ENCODE data around the gene TMEM163. TPM values are rescaled to one million over a fixed set of nuclear protein-coding genes. Genes with fewer than 3 reads are reported as not detected.

TMEM163 gene
- polyA plus RNA-seq, 6 donors from 2014 or later, result 0.33 to 1.0 (median 0.47) TPM

GRCh38 chr2:134718023-134718816 lies 580 bp downstream of the TMEM163 start:
- peak; percentile 34 to 43 for ATAC-seq (ENCODE audit: low read depth in 2 of 2)
- H3K4me3 Mint-ChIP-seq, result peak overlapping the region; percentile 79 to 92 (median 86)
- H3K9me3 Mint-ChIP-seq, result peaks cover 0 to 2% (median 0%) of the 10 kb centered on the region in 7 donors
- peaks cover 68 to 79% (median 72%) of the 10 kb centered on the region in 3 donors for H3K27me3 Mint-ChIP-seq
- H3K36me3 Mint-ChIP-seq, result no peaks in the 10 kb centered on the region
- DNase-seq, result peak; percentile 25
- peak overlapping the region in 2 of 6 donors; percentile 45 to 86 for H3K27ac Mint-ChIP-seq
- H3K4me1 Mint-ChIP-seq, result peaks cover 23 to 29% (median 27%) of the 10 kb centered on the region in 3 donors

GRCh38 chr2:134717286-134718022 lies 1.3 kb downstream of the TMEM163 start:
- peaks cover 31 to 36% (median 33%) of the 10 kb centered on the region in 3 donors for H3K4me1 Mint-ChIP-seq
- H3K27ac Mint-ChIP-seq, result peak overlapping the region in 3 of 6 donors; percentile 14 to 74 (median 45)
- ATAC-seq (ENCODE audit: low read depth in 2 of 2) (no peak), DNase-seq (no peak)
- H3K36me3 Mint-ChIP-seq, result no peaks in the 10 kb centered on the region
- peak overlapping the region; percentile 79 to 88 (median 85) for H3K4me3 Mint-ChIP-seq
- peaks cover 74 to 79% (median 76%) of the 10 kb centered on the region in 3 donors for H3K27me3 Mint-ChIP-seq
- H3K9me3 Mint-ChIP-seq, result peaks cover 0 to 2% (median 0%) of the 10 kb centered on the region in 7 donors

GRCh38 chr2:134716721-134717243 lies 2.0 kb downstream of the TMEM163 start:
- no peak for DNase-seq
- Mint-ChIP-seq H3K9me3 (peaks cover 0 to 2% (median 0%) of the 10 kb centered on the region in 7 donors), H3K4me3 (peak overlapping the region; percentile 15 to 88 (median 84)), H3K4me1 (peaks cover 33 to 42% (median 36%) of the 10 kb centered on the region in 3 donors), H3K36me3 (no peaks in the 10 kb centered on the region), H3K27ac (peak overlapping the region in 2 of 6 donors; percentile 30 to 45), H3K27me3 (peaks cover 73 to 76% (median 74%) of the 10 kb centered on the region in 3 donors)
- ATAC-seq (ENCODE audit: low read depth in 2 of 2), result no peak

- no peaks in the 10 kb centered on the region for H3K36me3 Mint-ChIP-seq
- no peak for ATAC-seq (ENCODE audit: low read depth in 2 of 2)
- H3K27me3 Mint-ChIP-seq, result peaks cover 66 to 72% (median 71%) of the 10 kb centered on the region in 3 donors
- no peak overlapping the region for H3K27ac Mint-ChIP-seq
- peaks cover 0 to 2% (median 0%) of the 10 kb centered on the region in 7 donors for H3K9me3 Mint-ChIP-seq
- no peak for DNase-seq
- peak overlapping the region in 2 of 8 donors; percentile 12 to 87 for H3K4me3 Mint-ChIP-seq
- H3K4me1 Mint-ChIP-seq, result peaks cover 29 to 45% (median 37%) of the 10 kb centered on the region in 3 donors
These were observed 2.7 kb downstream of the TMEM163 start for GRCh38 chr2:134715932-134716643.

GRCh38 chr2:134714228-134714627 lies 4.6 kb downstream of the TMEM163 start:
- H3K27me3 Mint-ChIP-seq, result peaks cover 60 to 70% (median 66%) of the 10 kb centered on the region in 3 donors
- H3K9me3 Mint-ChIP-seq, result no peaks in the 10 kb centered on the region
- H3K4me3 Mint-ChIP-seq, result no peak overlapping the region
- H3K36me3 Mint-ChIP-seq, result no peaks in the 10 kb centered on the region
- DNase-seq, result no peak
- no peak for ATAC-seq (ENCODE audit: low read depth in 2 of 2)
- peaks cover 22 to 35% (median 28%) of the 10 kb centered on the region in 3 donors for H3K4me1 Mint-ChIP-seq
- no peak overlapping the region for H3K27ac Mint-ChIP-seq

GRCh38 chr2:134713606-134714005 lies 5.2 kb downstream of the TMEM163 start:
- Mint-ChIP-seq H3K27ac (no peak overlapping the region), H3K4me1 (peaks cover 22 to 35% (median 28%) of the 10 kb centered on the region in 3 donors), H3K27me3 (peaks cover 60 to 76% (median 72%) of the 10 kb centered on the region in 3 donors), H3K4me3 (peak overlapping the region in 2 of 8 donors; percentile 13 to 16), H3K9me3 (no peaks in the 10 kb centered on the region), H3K36me3 (no peaks in the 10 kb centered on the region)
- DNase-seq (no peak), ATAC-seq (ENCODE audit: low read depth in 2 of 2) (no peak)

- H3K27me3 Mint-ChIP-seq, result peaks cover 60 to 76% (median 73%) of the 10 kb centered on the region in 3 donors
- peaks cover 22 to 34% (median 28%) of the 10 kb centered on the region in 3 donors for H3K4me1 Mint-ChIP-seq
- no peaks in the 10 kb centered on the region for H3K36me3 Mint-ChIP-seq
- peak overlapping the region in 6 of 8 donors; percentile 5 to 77 (median 40) for H3K4me3 Mint-ChIP-seq
- H3K27ac Mint-ChIP-seq, result no peak overlapping the region
- no peak for DNase-seq
- H3K9me3 Mint-ChIP-seq, result no peaks in the 10 kb centered on the region
- peak; percentile 11 to 37 for ATAC-seq (ENCODE audit: low read depth in 2 of 2)
These were observed 5.6 kb downstream of the TMEM163 start for GRCh38 chr2:134713176-134713575.

- Mint-ChIP-seq H3K4me1 (peaks cover 21 to 29% (median 27%) of the 10 kb centered on the region in 3 donors), H3K9me3 (no peaks in the 10 kb centered on the region), H3K27me3 (peaks cover 59 to 75% (median 75%) of the 10 kb centered on the region in 3 donors), H3K36me3 (no peaks in the 10 kb centered on the region), H3K27ac (peak overlapping the region in 1 of 6 donors; percentile 17), H3K4me3 (peak overlapping the region in 7 of 8 donors; percentile 19 to 77 (median 50))
- ATAC-seq (ENCODE audit: low read depth in 2 of 2) (peak; percentile 72 to 82), DNase-seq (no peak)
These were observed 6.1 kb downstream of the TMEM163 start for GRCh38 chr2:134712736-134713135.

- DNase-seq, result no peak
- Mint-ChIP-seq H3K4me3 (peak overlapping the region in 3 of 8 donors; percentile 1 to 63 (median 50)), H3K27me3 (peaks cover 59 to 75% (median 73%) of the 10 kb centered on the region in 3 donors), H3K27ac (no peak overlapping the region), H3K9me3 (no peaks in the 10 kb centered on the region), H3K4me1 (peaks cover 19 to 27% (median 25%) of the 10 kb centered on the region in 3 donors), H3K36me3 (no peaks in the 10 kb centered on the region)
- no peak for ATAC-seq (ENCODE audit: low read depth in 2 of 2)
These were observed 6.5 kb downstream of the TMEM163 start for GRCh38 chr2:134712299-134712698.

GRCh38 chr2:134711692-134712091 lies 7.1 kb downstream of the TMEM163 start:
- Mint-ChIP-seq H3K27ac (no peak overlapping the region), H3K9me3 (no peaks in the 10 kb centered on the region), H3K36me3 (no peaks in the 10 kb centered on the region), H3K4me1 (peaks cover 21 to 30% (median 27%) of the 10 kb centered on the region in 3 donors), H3K27me3 (peaks cover 59 to 75% (median 71%) of the 10 kb centered on the region in 3 donors), H3K4me3 (no peak overlapping the region)
- ATAC-seq (ENCODE audit: low read depth in 2 of 2) (no peak), DNase-seq (no peak)

GRCh38 chr2:134707330-134707676 lies 11.5 kb downstream of the TMEM163 start:
- H3K4me1 Mint-ChIP-seq, result peaks cover 23 to 37% (median 28%) of the 10 kb centered on the region in 3 donors
- peaks cover 62 to 80% (median 66%) of the 10 kb centered on the region in 3 donors for H3K27me3 Mint-ChIP-seq
- H3K9me3 Mint-ChIP-seq, result no peaks in the 10 kb centered on the region
- peak overlapping the region in 2 of 8 donors; percentile 14 to 69 for H3K4me3 Mint-ChIP-seq
- ATAC-seq (ENCODE audit: low read depth in 2 of 2), result no peak
- H3K27ac Mint-ChIP-seq, result no peak overlapping the region
- no peaks in the 10 kb centered on the region for H3K36me3 Mint-ChIP-seq
- DNase-seq, result no peak

- DNase-seq (no peak), ATAC-seq (ENCODE audit: low read depth in 2 of 2) (peak; percentile 44 to 58)
- Mint-ChIP-seq H3K27me3 (peaks cover 66 to 79% (median 67%) of the 10 kb centered on the region in 3 donors), H3K27ac (peak overlapping the region in 1 of 6 donors; percentile 58), H3K4me3 (peak overlapping the region; percentile 13 to 87 (median 63)), H3K36me3 (no peaks in the 10 kb centered on the region), H3K4me1 (peaks cover 23 to 33% (median 27%) of the 10 kb centered on the region in 3 donors), H3K9me3 (no peaks in the 10 kb centered on the region)
These were observed 12.0 kb downstream of the TMEM163 start for GRCh38 chr2:134706587-134707329.

Data from naive B cell (primary cell).